Forelimb muscle (tissue), 1 donor: ENCODE measurements around the gene SDHC. TPM values are rescaled to one million over a fixed set of nuclear protein-coding genes. Genes with fewer than 3 reads are reported as not detected.

ENCODE experiments used
- polyA plus RNA-seq: library from polyadenylated mRNA; unstranded; fragments of 120-200 nt; gene quantifications from one replicate; pipeline ENCODE4 v1.2.1, GENCODE V29; 2013; ENCODE audit not compliant: insufficient read length

The SDHC gene
- polyA plus RNA-seq, 1 donor: 117 TPM

Other genes starting within 250 kb of the SDHC start
- gene ARHGAP30, start 244.5 kb upstream of the SDHC start, polyA plus RNA-seq: 2.4 TPM
- gene NECTIN4, start 224.8 kb upstream of the SDHC start, polyA plus RNA-seq: 0.09 TPM
- 0.57 TPM for gene KLHDC9, start 216.0 kb upstream of the SDHC start, polyA plus RNA-seq
- 68.4 TPM for gene PFDN2, start 196.3 kb upstream of the SDHC start, polyA plus RNA-seq
- gene NIT1, start 196.3 kb upstream of the SDHC start, polyA plus RNA-seq: 32.7 TPM
- 47.1 TPM for gene DEDD, start 181.7 kb upstream of the SDHC start, polyA plus RNA-seq
- gene UFC1, start 160.4 kb upstream of the SDHC start, polyA plus RNA-seq: 98.9 TPM
- 26.6 TPM for gene USP21, start 154.9 kb upstream of the SDHC start, polyA plus RNA-seq
- 18.2 TPM for gene PPOX, start 148.0 kb upstream of the SDHC start, polyA plus RNA-seq
- 22.2 TPM for gene B4GALT3, start 136.9 kb upstream of the SDHC start, polyA plus RNA-seq
- gene ADAMTS4, start 115.3 kb upstream of the SDHC start, polyA plus RNA-seq: 11.8 TPM
- 142 TPM for gene NDUFS2, start 112.0 kb upstream of the SDHC start, polyA plus RNA-seq
- gene FCER1G, start 99.1 kb upstream of the SDHC start, polyA plus RNA-seq: 13.2 TPM
- gene APOA2, start 90.8 kb upstream of the SDHC start, polyA plus RNA-seq: not detected
- gene TOMM40L, start 88.3 kb upstream of the SDHC start, polyA plus RNA-seq: 9.8 TPM
- 0.83 TPM for gene NR1I3, start 76.2 kb upstream of the SDHC start, polyA plus RNA-seq
- gene PCP4L1, start 55.6 kb upstream of the SDHC start, polyA plus RNA-seq: 0.38 TPM
- gene MPZ, start 4.4 kb upstream of the SDHC start, polyA plus RNA-seq: 12.5 TPM
- gene CFAP126, start 53.5 kb downstream of the SDHC start, polyA plus RNA-seq: 1.8 TPM
- gene FCGR2A, start 191.1 kb downstream of the SDHC start, polyA plus RNA-seq: 3.6 TPM
- 0.57 TPM for gene HSPA6, start 210.2 kb downstream of the SDHC start, polyA plus RNA-seq
- gene FCGR3A, start 235.4 kb downstream of the SDHC start, polyA plus RNA-seq: 0.81 TPM